HEK293T (cell line): ENCODE results near the gene FGR.

ENCODE experiments used
- ARNT ChIP-seq: fragments of 450-650 bp; IDR thresholded peaks from 2 replicates; pipeline ENCODE4 v1.6.1; 2017; ENCODE audit warnings: mild to moderate bottlenecking
- BHLHE40 ChIP-seq: fragments of 450-650 bp; IDR thresholded peaks from 2 replicates; pipeline ENCODE4 v1.6.1; 2016; ENCODE audit warnings: mild to moderate bottlenecking, moderate library complexity, borderline replicate concordance
- ELF4 ChIP-seq: fragments of 450-650 bp; IDR thresholded peaks from 2 replicates; pipeline ENCODE4 v1.6.1; 2017; ENCODE audit warnings: antibody characterized with exemption
- FOXA1 ChIP-seq: fragments of 450-650 bp; IDR thresholded peaks from 2 replicates; pipeline ENCODE4 v1.6.1; 2016; ENCODE audit warnings: mild to moderate bottlenecking
- FOXM1 ChIP-seq: fragments of 450-650 bp; IDR thresholded peaks from 2 replicates; pipeline ENCODE4 v1.6.1; 2017; ENCODE audit warnings: mild to moderate bottlenecking, borderline replicate concordance
- NFRKB ChIP-seq: fragments of 450-650 bp; IDR thresholded peaks from 2 replicates; pipeline ENCODE4 v1.6.1; 2016; ENCODE audit warnings: mild to moderate bottlenecking, moderate library complexity
- PKNOX1 ChIP-seq: fragments of 450-650 bp; IDR thresholded peaks from 2 replicates; pipeline ENCODE4 v1.6.1; 2016
- SP1 ChIP-seq: fragments of 450-650 bp; IDR thresholded peaks from 2 replicates; pipeline ENCODE4 v1.6.1; 2017
- SUZ12 ChIP-seq: fragments of 450-650 bp; IDR thresholded peaks from 2 replicates; pipeline ENCODE4 v1.6.1; 2016; ENCODE audit warnings: mild to moderate bottlenecking
- TARDBP ChIP-seq: fragments of 450-650 bp; IDR thresholded peaks from 2 replicates; pipeline ENCODE4 v1.6.1; 2016
- ZNF384 ChIP-seq: fragments of 450-650 bp; IDR thresholded peaks from 2 replicates; pipeline ENCODE4 v1.6.1; 2016

GRCh38 chr1:27571439-27572018 lies 63.5 kb downstream of the FGR start:
- no peak for TF ChIP-seq TARDBP
- TF ChIP-seq PKNOX1, result no peak
- TF ChIP-seq ZNF384, result no peak
- no peak for TF ChIP-seq FOXA1
- no peak for TF ChIP-seq ELF4
- TF ChIP-seq SP1, result no peak
- no peak for TF ChIP-seq BHLHE40
- no peak for TF ChIP-seq ARNT
- no peak for TF ChIP-seq NFRKB
- no peak for TF ChIP-seq FOXM1
- TF ChIP-seq SUZ12, result no peak
